ENCODE data around the gene AKAP9.
A peak's percentile ranks its signal among the peaks of the same experiment; 100 is the strongest.
"Not testable (repeated sequence)": the region's sequence is repeated elsewhere in the genome, so short reads cannot be mapped to it uniquely, and the experiment has no call there.

Gene AKAP9

GRCh38 chr7:91946549-91946948, 5.9 kb downstream of the AKAP9 start:
- no peak for DNase-seq (ENCODE audit: low read depth)

- DNase-seq (ENCODE audit: low read depth): no peak
Observed at GRCh38 chr7:91947948-91948347, 7.3 kb downstream of the AKAP9 start.

- peak; percentile 43 for DNase-seq (ENCODE audit: low read depth)
Observed at GRCh38 chr7:91949221-91950009, 8.8 kb downstream of the AKAP9 start.

DNA sequence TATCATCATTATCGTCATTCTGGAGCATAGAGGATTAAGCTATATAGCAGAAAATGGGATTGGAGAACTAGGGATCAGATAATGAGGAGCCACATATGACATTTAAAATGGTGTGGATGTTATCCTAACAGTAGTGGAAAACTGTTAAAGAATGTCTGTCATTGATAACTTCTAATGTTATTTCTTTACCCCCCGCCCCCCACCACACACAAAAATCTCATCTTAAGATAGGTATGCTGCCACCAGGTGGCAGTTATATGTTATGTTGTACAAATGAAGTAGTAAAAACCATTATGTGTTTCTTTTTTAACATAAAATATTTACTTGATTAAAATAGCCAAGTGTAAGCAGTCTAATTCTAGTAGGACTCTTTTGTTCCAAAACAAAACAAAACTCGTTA, 13.0 kb downstream of the AKAP9 start:
- peak; percentile 21 for DNase-seq (ENCODE audit: low read depth)

GRCh38 chr7:91956464-91956863, 15.8 kb downstream of the AKAP9 start:
- DNase-seq (ENCODE audit: low read depth): not testable (repeated sequence)

DNA sequence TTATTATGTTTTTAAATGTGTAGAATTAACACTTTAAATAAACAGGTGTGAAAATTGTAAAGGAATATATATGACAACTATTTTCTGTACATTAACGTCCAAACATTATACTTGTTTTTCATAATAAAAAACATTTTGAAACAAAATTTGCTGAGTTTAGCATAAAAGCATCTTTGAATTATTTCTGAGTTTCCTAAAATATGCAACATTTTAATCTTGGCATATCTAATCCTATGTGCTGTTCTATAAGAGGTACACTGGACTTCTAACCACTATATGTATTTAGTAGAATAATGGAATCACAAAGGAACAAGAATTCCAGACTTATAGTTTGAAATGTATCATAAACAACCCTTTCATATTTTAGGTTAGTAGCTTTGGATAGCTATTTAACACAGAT, 16.6 kb downstream of the AKAP9 start:
- DNase-seq (ENCODE audit: low read depth): no peak

DNA sequence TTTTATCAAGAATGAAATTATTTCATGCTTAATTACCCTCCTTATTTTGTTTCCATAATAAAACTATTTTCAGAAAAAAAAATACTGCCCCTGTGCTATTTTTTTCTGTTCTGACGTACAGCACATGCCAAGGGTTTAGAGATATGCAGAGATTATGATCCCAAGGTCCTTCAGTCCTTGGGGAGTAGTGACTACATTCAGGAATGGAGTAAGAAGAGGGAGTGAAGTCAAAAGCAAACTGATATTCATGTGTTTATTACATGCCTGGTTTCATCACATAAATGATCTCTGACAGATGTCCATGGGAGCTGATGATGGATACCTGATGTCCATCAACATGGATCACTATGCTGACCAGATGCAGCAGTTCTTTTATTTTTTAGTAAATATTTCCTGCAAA, 17.2 kb downstream of the AKAP9 start:
- DNase-seq (ENCODE audit: low read depth): peak; percentile 70

- no peak for DNase-seq (ENCODE audit: low read depth)
Observed at GRCh38 chr7:91959023-91959422, 18.4 kb downstream of the AKAP9 start.

DNA sequence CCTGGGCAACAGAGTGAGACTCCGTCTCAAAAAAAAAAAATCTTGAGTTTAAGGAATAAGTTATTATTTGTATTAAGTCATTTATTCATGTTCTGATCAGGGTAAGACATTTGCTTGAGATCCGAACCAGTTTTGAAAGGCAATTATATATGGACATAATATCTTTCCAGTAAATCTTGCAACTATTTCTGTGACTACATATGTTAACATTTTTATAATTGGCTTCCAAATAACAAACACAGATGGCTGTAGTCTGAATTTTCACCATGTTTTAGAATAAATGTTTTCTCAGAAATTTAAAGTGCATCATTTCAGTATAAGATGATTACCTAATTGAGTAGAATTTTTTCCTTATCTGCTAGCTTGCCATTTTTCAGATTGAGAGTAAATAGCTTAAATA, 21.2 kb downstream of the AKAP9 start:
- DNase-seq (ENCODE audit: low read depth): no peak

DNA sequence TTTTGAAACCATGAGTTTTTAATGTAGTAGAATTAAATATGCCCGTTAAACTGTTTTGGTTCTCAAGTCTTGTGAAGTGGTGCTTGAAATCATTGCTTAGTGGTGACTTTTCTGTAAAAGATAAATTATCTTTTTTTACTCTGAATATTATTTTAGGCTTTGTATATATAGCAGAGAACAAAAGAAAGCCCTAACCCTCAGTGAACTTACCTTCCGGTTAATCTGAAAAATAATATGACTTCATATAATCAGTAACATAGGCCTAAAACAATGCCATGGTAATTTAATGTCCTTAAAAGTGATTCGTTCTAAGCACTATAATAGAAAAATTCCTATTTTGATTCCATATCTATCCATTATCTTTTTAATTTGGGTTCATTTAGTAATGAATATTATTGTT, 21.8 kb downstream of the AKAP9 start:
- DNase-seq (ENCODE audit: low read depth): no peak

- not testable (repeated sequence) for DNase-seq (ENCODE audit: low read depth)
Observed at GRCh38 chr7:91967513-91967912, 26.9 kb downstream of the AKAP9 start.

DNA sequence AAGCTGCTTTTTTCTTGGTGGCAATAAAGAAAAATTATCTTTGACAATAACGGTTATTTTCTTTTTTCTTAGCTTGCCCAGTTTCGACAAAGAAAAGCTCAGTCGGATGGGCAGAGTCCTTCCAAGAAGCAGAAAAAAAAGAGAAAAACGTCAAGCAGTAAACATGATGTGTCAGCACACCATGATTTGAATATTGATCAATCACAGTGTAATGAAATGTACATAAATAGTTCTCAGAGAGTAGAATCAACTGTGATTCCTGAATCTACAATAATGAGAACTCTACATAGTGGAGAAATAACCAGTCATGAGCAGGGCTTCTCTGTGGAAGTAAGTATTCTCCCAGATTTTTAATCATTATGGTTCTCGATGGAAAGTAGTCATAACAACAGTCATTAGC, 33.0 kb downstream of the AKAP9 start:
- DNase-seq (ENCODE audit: low read depth): no peak

- DNase-seq (ENCODE audit: low read depth): no peak
Observed at GRCh38 chr7:91974066-91974465, 33.4 kb downstream of the AKAP9 start.

DNA sequence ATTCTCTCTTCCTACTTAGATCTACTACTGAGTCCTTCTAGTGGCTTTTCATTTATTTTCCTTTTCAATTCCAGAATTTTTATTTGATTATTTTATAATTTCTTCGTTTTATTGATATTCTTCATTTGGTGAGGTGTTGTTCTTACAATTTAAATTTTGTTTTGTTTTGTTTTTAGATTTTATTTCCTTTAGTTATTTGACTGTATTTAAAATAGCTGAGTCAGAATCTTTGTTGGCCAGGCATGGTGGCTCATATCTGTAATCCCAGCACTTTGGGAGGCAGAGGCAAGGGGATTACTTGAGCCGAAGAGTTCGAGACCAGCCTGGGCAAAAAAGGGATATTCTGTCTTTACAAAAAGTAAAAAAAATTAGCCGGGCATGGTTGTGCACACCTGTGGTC, 36.1 kb downstream of the AKAP9 start:
- no peak for DNase-seq (ENCODE audit: low read depth)

- DNase-seq (ENCODE audit: low read depth): no peak
Observed at GRCh38 chr7:91979590-91979989, 38.9 kb downstream of the AKAP9 start.

DNA sequence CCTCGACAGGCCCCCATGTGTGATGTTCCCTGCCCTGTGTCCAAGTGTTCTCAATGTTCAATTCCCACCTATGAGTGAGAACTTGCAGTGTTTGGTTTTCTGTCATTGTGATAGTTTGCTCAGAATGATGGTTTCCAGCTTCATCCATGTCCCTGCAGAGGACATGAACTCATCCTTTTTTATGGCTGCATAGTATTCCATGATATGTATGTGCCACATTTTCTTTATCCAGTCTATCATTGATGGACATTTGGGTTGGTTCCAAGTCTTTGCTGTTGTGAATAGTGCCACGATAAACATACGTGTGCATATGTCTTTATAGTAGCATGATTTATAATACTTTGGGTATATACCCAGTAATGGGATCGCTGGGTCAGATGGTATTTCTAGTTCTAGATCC, 41.7 kb downstream of the AKAP9 start:
- not testable (repeated sequence) for DNase-seq (ENCODE audit: low read depth)

DNA sequence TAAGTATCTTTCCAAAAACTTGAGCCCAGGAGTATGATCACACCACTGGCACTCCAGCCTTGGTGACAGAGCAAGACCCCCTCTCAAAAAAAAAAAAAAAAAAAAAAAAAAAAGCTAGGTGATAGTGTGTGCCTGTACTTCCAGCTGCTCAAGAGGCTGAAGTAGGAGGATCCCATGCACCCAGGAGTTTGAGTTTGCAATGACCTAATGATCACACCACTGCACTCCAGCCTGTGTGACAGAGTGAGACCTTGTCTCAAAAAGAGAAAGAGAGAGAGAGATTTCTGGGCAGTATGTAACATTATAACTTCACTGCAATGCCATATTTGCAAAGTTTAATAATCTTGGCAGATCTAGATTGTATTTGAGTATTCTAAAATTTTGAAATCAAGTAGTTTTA, 47.6 kb downstream of the AKAP9 start:
- no peak for DNase-seq (ENCODE audit: low read depth)

- DNase-seq (ENCODE audit: low read depth): no peak
Observed at GRCh38 chr7:91993976-91994375, 53.3 kb downstream of the AKAP9 start.

DNA sequence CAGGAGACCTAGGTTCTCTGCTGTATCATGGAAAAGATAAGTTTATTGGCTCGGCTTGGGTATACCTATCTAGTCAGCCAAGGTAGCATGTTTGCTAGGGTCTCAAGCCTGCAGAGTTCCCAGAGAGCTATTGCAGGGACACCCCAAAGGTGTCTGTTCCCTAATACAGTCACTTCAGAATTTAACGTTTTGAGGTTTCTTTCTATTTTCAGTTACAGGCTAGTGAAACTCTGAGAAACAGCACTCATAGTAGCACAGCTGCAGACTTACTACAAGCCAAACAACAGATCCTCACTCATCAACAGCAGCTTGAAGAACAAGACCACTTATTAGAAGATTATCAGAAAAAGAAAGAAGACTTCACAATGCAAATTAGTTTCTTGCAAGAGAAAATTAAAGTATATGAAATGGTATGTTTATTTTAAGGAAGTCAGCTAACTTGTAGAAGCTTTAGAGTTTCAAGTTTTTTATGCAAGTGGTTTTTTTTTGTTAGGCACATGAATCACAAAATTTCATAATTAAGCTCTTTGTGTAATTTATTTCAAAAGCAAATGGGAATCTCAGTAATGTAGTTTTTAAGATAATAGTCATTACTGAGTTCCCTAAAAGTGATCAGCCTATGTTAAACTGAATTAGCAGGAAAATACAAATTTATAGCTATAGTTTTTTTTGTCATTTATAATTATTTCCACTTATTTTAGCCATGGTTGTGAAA, 54.9 kb downstream of the AKAP9 start:
- DNase-seq (ENCODE audit: low read depth): no peak

GRCh38 chr7:91999631-92000565, 59.2 kb downstream of the AKAP9 start:
- no peak for DNase-seq (ENCODE audit: low read depth)

DNA sequence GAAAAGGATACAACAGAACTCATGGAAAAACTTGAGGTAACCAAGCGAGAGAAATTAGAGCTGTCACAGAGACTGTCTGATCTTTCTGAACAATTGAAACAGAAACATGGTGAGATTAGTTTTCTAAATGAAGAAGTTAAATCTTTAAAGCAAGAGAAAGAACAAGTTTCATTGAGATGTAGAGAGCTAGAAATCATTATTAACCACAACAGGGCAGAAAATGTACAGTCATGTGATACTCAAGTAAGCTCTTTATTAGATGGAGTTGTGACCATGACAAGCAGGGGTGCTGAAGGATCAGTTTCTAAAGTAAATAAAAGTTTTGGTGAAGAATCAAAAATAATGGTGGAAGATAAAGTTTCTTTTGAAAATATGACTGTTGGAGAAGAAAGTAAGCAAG, 62.1 kb downstream of the AKAP9 start:
- DNase-seq (ENCODE audit: low read depth): no peak

DNA sequence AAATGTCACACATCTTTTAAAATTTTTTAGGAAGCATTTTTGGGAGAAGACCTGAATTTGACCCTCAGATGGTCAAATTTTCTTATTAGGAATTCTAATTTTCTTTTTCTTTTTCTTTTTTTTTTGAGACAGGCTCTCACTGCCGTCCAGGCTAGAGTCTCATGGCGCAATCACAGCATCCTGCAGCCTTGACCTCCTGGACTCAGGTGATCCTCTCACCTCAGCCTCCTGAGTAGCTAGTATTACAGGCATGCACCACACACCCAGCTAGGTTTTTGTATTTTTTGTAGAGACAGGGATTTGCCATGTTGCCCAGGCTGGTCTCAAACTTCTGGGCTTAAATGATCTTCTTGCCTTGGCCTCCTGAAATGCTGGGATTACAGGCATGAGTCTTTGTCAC, 65.4 kb downstream of the AKAP9 start:
- DNase-seq (ENCODE audit: low read depth): no peak

DNA sequence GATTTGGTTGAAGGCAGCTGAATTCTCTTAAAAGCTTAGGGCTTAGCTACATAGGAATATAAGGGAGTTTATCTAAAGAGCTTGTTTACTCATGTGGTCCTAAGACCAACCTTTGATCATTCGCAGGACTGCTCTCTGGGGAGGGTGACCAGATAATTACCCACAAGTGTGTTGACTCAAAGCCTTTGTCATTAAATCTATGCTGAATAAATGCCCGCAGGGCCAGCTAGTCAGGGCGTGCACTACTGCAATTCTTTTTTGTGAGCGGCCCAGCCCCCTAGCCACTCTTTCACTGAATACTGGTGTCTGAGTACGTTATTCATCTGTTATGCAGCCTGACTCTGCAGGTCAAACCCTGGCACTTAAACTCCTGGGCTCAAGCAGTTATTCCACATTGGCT, 69.6 kb downstream of the AKAP9 start:
- DNase-seq (ENCODE audit: low read depth): no peak

Data from amniotic epithelial cell (primary cell).